Left lung (tissue), 10 donors: ENCODE results near the gene PTPRM. TPM values are rescaled to one million over a fixed set of nuclear protein-coding genes. Genes with fewer than 3 reads are reported as not detected.

Experiments used
- ATAC-seq: fragments of 200-7000 bp; cut with Tn5 transposase; one replicate; pipeline ENCODE4 v1.9.1; 2020; ENCODE audit warnings: moderate library complexity
- DNase-seq, 4 donors: peaks; one replicate each; pipeline ENCODE4 v3.0.0-alpha.2; 2013 to 2020
- H3K27ac ChIP-seq, 2 donors: fragments of 200-600 bp; sonication (generic) in 1 of 2; one replicate each; pipeline versions ENCODE4 v1.5.0 to v1.8.0; 2020 to 2021
- H3K27me3 ChIP-seq, 2 donors: fragments of 200-600 bp; sonication (generic) in 1 of 2; one replicate each; pipeline versions ENCODE4 v1.5.0 to v1.8.0; 2020 to 2021
- H3K36me3 ChIP-seq, 2 donors: fragments of 200-600 bp; sonication (generic) in 1 of 2; one replicate each; pipeline versions ENCODE4 v1.5.0 to v1.8.0; 2020 to 2021
- H3K4me1 ChIP-seq, 2 donors: fragments of 200-600 bp; one replicate each; pipeline ENCODE4 v1.8.0; 2021
- H3K4me3 ChIP-seq, 2 donors: fragments of 200-600 bp; sonication (generic) in 1 of 2; one replicate each; pipeline versions ENCODE4 v1.5.0 to v1.8.0; 2020 to 2021; ENCODE audit warnings: mild to moderate bottlenecking in 1 of 2
- H3K9me3 ChIP-seq, 2 donors: fragments of 200-600 bp; sonication (generic) in 1 of 2; one replicate each; pipeline versions ENCODE4 v1.5.0 to v1.8.0; 2020 to 2021
- CTCF ChIP-seq, 2 donors: fragments of 200-600 bp; sonication (generic) in 1 of 2; IDR thresholded peaks; one replicate each; pipeline versions ENCODE4 v1.5.0 to v1.8.0; 2021; ENCODE audit warnings: antibody characterized with exemption in 2 of 2
- intact Hi-C, 2 donors: fragments of 100-400 bp; cut with DNase I; formaldehyde crosslinking; loops; one replicate each; pipeline versions ENCODE4 v1.11.2 to v1.14.2; 2022
- polyA plus RNA-seq, 6 donors: library from polyadenylated mRNA; unstranded; fragments of 120-200 nt; gene quantifications; one replicate each; pipeline ENCODE4 v1.2.1, GENCODE V29; 2013; ENCODE audit not compliant: insufficient read length in 6 of 6
- total RNA-seq, 2 donors: library from RNA; stranded (reverse); fragmentation: NEBNext Ultra II Directional; extraction: Animal tissue kit (Norgen Biotek cat#: 25700); gene quantifications; one replicate each; pipeline ENCODE4 v1.2.1, GENCODE V29; 2021
- donor health status: DM: no; HTN: yes; CAD: no.
- donor health status: DM: no; HTN: no; CAD: no.

PTPRM gene
- total and polyA plus RNA-seq, 8 donors, result 76.4 to 99.6 (median 90.1) TPM

- no peak for DNase-seq
- peak; percentile 57 for ATAC-seq
- no peaks in the 10 kb centered on the region for H3K4me1 ChIP-seq
- intact Hi-C loops, result no loop called here
- H3K27ac ChIP-seq, result no peak overlapping the region
- no peaks in the 10 kb centered on the region for H3K27me3 ChIP-seq
- H3K9me3 ChIP-seq, result no peaks in the 10 kb centered on the region
- no peak overlapping the region for H3K4me3 ChIP-seq
- TF ChIP-seq CTCF (IDR thresholded peaks at IDR 0.05), result no peak
- peaks cover 0 to 15% of the 10 kb centered on the region in 2 donors for H3K36me3 ChIP-seq
Measured at GRCh38 chr18:8375249-8375648, 808.1 kb downstream of the PTPRM start.

- no peak for TF ChIP-seq CTCF (IDR thresholded peaks at IDR 0.05)
- H3K9me3 ChIP-seq, result no peaks in the 10 kb centered on the region
- H3K4me3 ChIP-seq, result no peak overlapping the region
- H3K4me1 ChIP-seq, result no peaks in the 10 kb centered on the region
- peaks cover 0 to 15% of the 10 kb centered on the region in 2 donors for H3K36me3 ChIP-seq
- intact Hi-C loops, result no loop called here
- no peaks in the 10 kb centered on the region for H3K27me3 ChIP-seq
- ATAC-seq, result no peak
- DNase-seq, result no peak
- no peak overlapping the region for H3K27ac ChIP-seq
Measured at GRCh38 chr18:8376113-8376512, 809.0 kb downstream of the PTPRM start.

- H3K36me3 ChIP-seq, result peaks cover 0 to 11% of the 10 kb centered on the region in 2 donors
- intact Hi-C loops, result no loop called here
- no peaks in the 10 kb centered on the region for H3K27me3 ChIP-seq
- peaks cover 0 to 6% of the 10 kb centered on the region in 2 donors for H3K4me1 ChIP-seq
- H3K4me3 ChIP-seq, result no peak overlapping the region
- no peak for TF ChIP-seq CTCF (IDR thresholded peaks at IDR 0.05)
- no peak overlapping the region for H3K27ac ChIP-seq
- ATAC-seq (no peak), DNase-seq (no peak)
- no peaks in the 10 kb centered on the region for H3K9me3 ChIP-seq
Measured at GRCh38 chr18:8379187-8379941, 812.2 kb downstream of the PTPRM start.

GRCh38 chr18:8380006-8380405 lies 812.9 kb downstream of the PTPRM start:
- intact Hi-C loops, result no loop called here
- TF ChIP-seq CTCF (IDR thresholded peaks at IDR 0.05), result no peak
- H3K36me3 ChIP-seq, result peaks cover 0 to 15% of the 10 kb centered on the region in 2 donors

GRCh38 chr18:8380926-8381325 lies 813.8 kb downstream of the PTPRM start:
- H3K9me3 ChIP-seq, result no peaks in the 10 kb centered on the region
- ATAC-seq (peak; percentile 7), DNase-seq (no peak)
- H3K36me3 ChIP-seq, result peaks cover 0 to 24% of the 10 kb centered on the region in 2 donors
- intact Hi-C loops, result no loop called here
- H3K27ac ChIP-seq, result no peak overlapping the region
- no peak for TF ChIP-seq CTCF (IDR thresholded peaks at IDR 0.05)
- no peaks in the 10 kb centered on the region for H3K27me3 ChIP-seq
- peaks cover 0 to 6% of the 10 kb centered on the region in 2 donors for H3K4me1 ChIP-seq
- no peak overlapping the region for H3K4me3 ChIP-seq

More at GRCh38 chr18:8380006-8380405, 812.9 kb downstream of the PTPRM start:
- no peak overlapping the region for H3K27ac ChIP-seq
- H3K4me3 ChIP-seq, result no peak overlapping the region
- no peaks in the 10 kb centered on the region for H3K27me3 ChIP-seq
- no peak for DNase-seq
- no peak for ATAC-seq
- H3K9me3 ChIP-seq, result no peaks in the 10 kb centered on the region
- H3K4me1 ChIP-seq, result peaks cover 0 to 6% of the 10 kb centered on the region in 2 donors
